CD4-positive, alpha-beta T cell (primary cell): ENCODE results near the gene ZNRF1. TPM values are rescaled to one million over a fixed set of nuclear protein-coding genes. Genes with fewer than 3 reads are reported as not detected.

ENCODE experiments used
- ATAC-seq: fragments of 200-7000 bp; cut with Tn5 transposase; one replicate; pipeline ENCODE4 v1.10.0; 2022; ENCODE audit warnings: mild to moderate bottlenecking; ENCODE audit not compliant: poor library complexity
- CTCF ChIA-PET: fragments of 350-600 bp; sonication (Branson Sonifier 250); formaldehyde crosslinking; loops from one replicate; lab custom pipeline; 2021; ENCODE audit warnings: antibody characterized with exemption, inconsistent platforms; lab: Charles Lee
- POLR2A ChIA-PET: fragments of 350-600 bp; sonication (Branson Sonifier 250); formaldehyde crosslinking; loops from one replicate; lab custom pipeline; 2021; ENCODE audit warnings: antibody characterized with exemption, inconsistent platforms; lab: Charles Lee
- DNase-seq, 14 experiments: peaks; one replicate each; pipeline ENCODE4 v3.0.0-alpha.2; 2013 to 2020; ENCODE audit warnings: mixed read lengths in 2 of 14
- H3K27ac ChIP-seq, 2 donors: one replicate each; pipeline versions ENCODE4 v1.5.1 to v1.7.0; 2013; ENCODE audit warnings: low read length in 2 of 2, low read depth in 1 of 2, mild to moderate bottlenecking in 1 of 2
- H3K27me3 ChIP-seq, 2 experiments: 1 replicate in 1 of 2; 2 replicates in 1 of 2; pipeline versions ENCODE4 v1.6.1 to v1.7.0; 2013; ENCODE audit warnings: low read length in 2 of 2, control low read depth in 1 of 2, mild to moderate bottlenecking in 1 of 2, moderate library complexity in 1 of 2; ENCODE audit not compliant: insufficient read depth in 2 of 2, control insufficient read depth in 1 of 2
- H3K36me3 ChIP-seq: one replicate; pipeline ENCODE4 v1.6.1; 2013; ENCODE audit warnings: low read length, control low read depth; ENCODE audit not compliant: insufficient read depth
- H3K4me1 ChIP-seq: one replicate; pipeline ENCODE4 v1.6.1; 2013; ENCODE audit warnings: low read length, control low read depth; ENCODE audit not compliant: insufficient read depth
- H3K4me3 ChIP-seq: one replicate; pipeline ENCODE4 v1.5.1; 2013; ENCODE audit warnings: mild to moderate bottlenecking, low read length, moderate library complexity
- H3K9me3 ChIP-seq, 2 experiments: 1 replicate in 1 of 2; 2 replicates in 1 of 2; pipeline versions ENCODE4 v1.6.1 to v1.7.0; 2013; ENCODE audit warnings: low read length in 2 of 2, mild to moderate bottlenecking in 2 of 2, control low read depth in 1 of 2, moderate library complexity in 1 of 2; ENCODE audit not compliant: control insufficient read depth in 1 of 2, insufficient read depth in 1 of 2
- H3K27ac Mint-ChIP-seq: one replicate; pipeline ENCODE4 v1.8.0; 2020; ENCODE audit warnings: mixed read lengths
- H3K27me3 Mint-ChIP-seq: one replicate; pipeline ENCODE4 v1.8.0; 2021; ENCODE audit warnings: mixed read lengths
- H3K36me3 Mint-ChIP-seq: one replicate; pipeline ENCODE4 v1.8.0; 2021; ENCODE audit warnings: low read depth, mixed read lengths
- H3K4me1 Mint-ChIP-seq: one replicate; pipeline ENCODE4 v1.8.0; 2021; ENCODE audit warnings: low read depth, mixed read lengths
- H3K4me3 Mint-ChIP-seq: one replicate; pipeline ENCODE4 v1.8.0; 2020; ENCODE audit warnings: mild to moderate bottlenecking, mixed read lengths
- H3K9me3 Mint-ChIP-seq: one replicate; pipeline ENCODE4 v1.8.0; 2020; ENCODE audit warnings: mixed read lengths
- CTCF ChIP-seq: fragments of 200-600 bp; IDR thresholded peaks from one replicate; pipeline ENCODE4 v1.8.0; 2022; ENCODE audit warnings: antibody characterized with exemption, mild to moderate bottlenecking
- intact Hi-C, 2 experiments: fragments of 100-400 bp; cut with DNase I in 1 of 2; cut with micrococcal nuclease in 1 of 2; formaldehyde crosslinking; loops; one replicate each; pipeline versions ENCODE4 v1.15.1 to v1.9.0; 2023 to 2025; cut with DNase I, micrococcal nuclease
- total RNA-seq, 174 experiments: library from RNA in 2 of 174; stranded (reverse) in 2 of 174; gene quantifications; one replicate each; pipeline ENCODE4 v1.2.3 and lab custom pipeline; 2021 to 2026

ZNRF1 gene
- total RNA-seq, 2 experiments from 2014 or later, result 2.8 to 4.0 TPM

- Histone ChIP-seq H3K4me3 (no peak overlapping the region), H3K36me3 (no peaks in the 10 kb centered on the region), H3K27me3 (no peaks in the 10 kb centered on the region), H3K4me1 (no peaks in the 10 kb centered on the region), H3K9me3 (no peaks in the 10 kb centered on the region), H3K27ac (no peak overlapping the region)
- no peak for TF ChIP-seq CTCF
- ATAC-seq (no peak), DNase-seq (no peak)
- ChIA-PET CTCF (no interaction called here), POLR2A (no interaction called here)
- intact Hi-C loops, result loop anchor here in 1 of 2 experiments (10.0 kb wide), 1 partner anchor 696 kb away; the partner anchor contains the start of gene PSMD7
- Mint-ChIP-seq H3K9me3 (no peaks in the 10 kb centered on the region), H3K36me3 (no peaks in the 10 kb centered on the region), H3K27me3 (no peaks in the 10 kb centered on the region), H3K4me3 (no peak overlapping the region), H3K27ac (no peak overlapping the region), H3K4me1 (no peaks in the 10 kb centered on the region)
Measured at GRCh38 chr16:74990832-74991231, 8.0 kb upstream of the ZNRF1 start.

- no peak for TF ChIP-seq CTCF
- Mint-ChIP-seq H3K27ac (no peak overlapping the region), H3K4me3 (no peak overlapping the region), H3K9me3 (no peaks in the 10 kb centered on the region), H3K27me3 (no peaks in the 10 kb centered on the region), H3K4me1 (no peaks in the 10 kb centered on the region), H3K36me3 (no peaks in the 10 kb centered on the region)
- no peaks in the 10 kb centered on the region for H3K9me3 ChIP-seq
- no peaks in the 10 kb centered on the region for H3K27me3 ChIP-seq
- no peaks in the 10 kb centered on the region for H3K4me1 ChIP-seq
- CTCF ChIA-PET, result no interaction called here
- ATAC-seq, result no peak
- no peaks in the 10 kb centered on the region for H3K36me3 ChIP-seq
- POLR2A ChIA-PET, result no interaction called here
- no peak for DNase-seq
- H3K4me3 ChIP-seq, result no peak overlapping the region
- intact Hi-C loops, result loop anchor here in 1 of 2 experiments (10.0 kb wide), 1 partner anchor 696 kb away; the partner anchor contains the start of gene PSMD7
- no peak overlapping the region for H3K27ac ChIP-seq
Measured at GRCh38 chr16:74991268-74991592, 7.6 kb upstream of the ZNRF1 start.

GRCh38 chr16:74991593-74992403, 7.0 kb upstream of the ZNRF1 start:
- CTCF ChIA-PET, result no interaction called here
- Mint-ChIP-seq H3K27me3 (no peaks in the 10 kb centered on the region), H3K9me3 (no peaks in the 10 kb centered on the region), H3K4me1 (no peaks in the 10 kb centered on the region), H3K27ac (no peak overlapping the region), H3K36me3 (no peaks in the 10 kb centered on the region), H3K4me3 (no peak overlapping the region)
- POLR2A ChIA-PET, result no interaction called here
- DNase-seq (no peak), ATAC-seq (no peak)
- H3K36me3 ChIP-seq, result no peaks in the 10 kb centered on the region
- H3K4me1 ChIP-seq, result no peaks in the 10 kb centered on the region
- no peak overlapping the region for H3K27ac ChIP-seq
- intact Hi-C loops, result loop anchor here in 1 of 2 experiments (10.0 kb wide), 1 partner anchor 697 kb away; the partner anchor contains the start of gene PSMD7
- no peak for TF ChIP-seq CTCF
- H3K27me3 ChIP-seq, result no peaks in the 10 kb centered on the region
- no peaks in the 10 kb centered on the region for H3K9me3 ChIP-seq
- no peak overlapping the region for H3K4me3 ChIP-seq
